IMR-90 (cell line): ENCODE measurements around the gene TMEM135. TPM values are rescaled to one million over a fixed set of nuclear protein-coding genes. Genes with fewer than 3 reads are reported as not detected.

Experiments used
- ATAC-seq: fragments of 200-7000 bp; cut with Tn5 transposase; 2 replicates; pipeline ENCODE4 v1.9.1; 2020; ENCODE audit warnings: low read depth, mild to moderate bottlenecking, moderate library complexity
- BruUV-seq: library from RNA; stranded (reverse); fragments of 400-500 nt; replicated peaks from 2 replicates; lab custom pipeline; 2021; lab: Mats Ljungman, UMichigan
- CTCF ChIA-PET: fragments of 300-600 bp; formaldehyde crosslinking; extraction: SDS; loops from one replicate; lab custom pipeline; 2021; ENCODE audit warnings: antibody characterized with exemption; lab: Yijun Ruan, JAX
- POLR2A ChIA-PET: fragments of 300-600 bp; sonication (Branson Sonifier 250); formaldehyde crosslinking; loops from one replicate; lab custom pipeline; 2022; ENCODE audit warnings: antibody characterized with exemption; ENCODE audit not compliant: unreplicated experiment; lab: Charles Lee
- DNase-seq: peaks from one replicate; pipeline ENCODE4 v3.0.0; 2013
- H2AFZ ChIP-seq: replicated peaks from 2 replicates; pipeline ENCODE3; 2013; ENCODE audit warnings: low read length, mild to moderate bottlenecking; ENCODE audit not compliant: poor library complexity
- H2AK5ac ChIP-seq: 2 replicates; pipeline ENCODE4 v1.6.1; 2013; ENCODE audit warnings: low read depth, low read length, inconsistent platforms
- H2AK9ac ChIP-seq: replicated peaks from 2 replicates; pipeline ENCODE3; 2013; ENCODE audit warnings: mild to moderate bottlenecking, low read depth, low read length, moderate library complexity; ENCODE audit not compliant: poor library complexity
- H2BK120ac ChIP-seq: 2 replicates; pipeline ENCODE4 v1.6.1; 2013; ENCODE audit warnings: low read depth, low read length, inconsistent platforms
- H2BK15ac ChIP-seq: 3 replicates; pipeline ENCODE4 v1.6.1; 2013; ENCODE audit warnings: low read depth, low read length, inconsistent platforms
- H2BK20ac ChIP-seq: 2 replicates; pipeline ENCODE4 v1.6.1; 2013; ENCODE audit warnings: low read depth, mild to moderate bottlenecking, inconsistent platforms, low read length, moderate library complexity
- H2BK5ac ChIP-seq: 2 replicates; pipeline ENCODE4 v1.6.1; 2013; ENCODE audit warnings: mild to moderate bottlenecking, low read depth, low read length, inconsistent platforms; ENCODE audit not compliant: poor library complexity, severe bottlenecking
- H3K14ac ChIP-seq: replicated peaks from 2 replicates; pipeline ENCODE4 v1.6.1; 2013; ENCODE audit warnings: low read depth, low read length, inconsistent platforms
- H3K18ac ChIP-seq: 2 replicates; pipeline ENCODE4 v1.6.1; 2013; ENCODE audit warnings: low read depth, low read length, control low read depth
- H3K23ac ChIP-seq: 2 replicates; pipeline ENCODE4 v1.6.1; 2013; ENCODE audit warnings: low read depth, low read length, inconsistent platforms
- H3K27ac ChIP-seq: 2 replicates; pipeline ENCODE4 v1.5.1; 2013; ENCODE audit warnings: mild to moderate bottlenecking, control low read depth, low read length; ENCODE audit not compliant: insufficient read depth
- H3K27me3 ChIP-seq: 2 replicates; pipeline ENCODE4 v1.6.1; 2013; ENCODE audit warnings: low read length; ENCODE audit not compliant: control insufficient read depth, insufficient read depth
- H3K36me3 ChIP-seq: 2 replicates; pipeline ENCODE4 v1.6.1; 2013; ENCODE audit warnings: low read length, mixed read lengths; ENCODE audit not compliant: control insufficient read depth, insufficient read depth
- H3K4ac ChIP-seq: 2 replicates; pipeline ENCODE4 v1.6.1; 2013; ENCODE audit warnings: low read depth, low read length, inconsistent platforms
- H3K4me1 ChIP-seq: 2 replicates; pipeline ENCODE4 v1.6.1; 2013; ENCODE audit warnings: low read length, mixed read lengths; ENCODE audit not compliant: control insufficient read depth, insufficient read depth
- H3K4me2 ChIP-seq: 2 replicates; pipeline ENCODE4 v1.6.1; 2013; ENCODE audit warnings: low read depth, mild to moderate bottlenecking, control low read depth, low read length, moderate library complexity
- H3K4me3 ChIP-seq: 2 replicates; pipeline ENCODE4 v1.5.1; 2013; ENCODE audit warnings: low read depth, mild to moderate bottlenecking, control low read depth, low read length, moderate library complexity; ENCODE audit not compliant: insufficient read depth
- H3K56ac ChIP-seq: 2 replicates; pipeline ENCODE4 v1.6.1; 2013; ENCODE audit warnings: low read length, inconsistent platforms; ENCODE audit not compliant: insufficient read depth; ENCODE audit errors: extremely low read depth
- H3K79me1 ChIP-seq, 2 experiments: 2 replicates each; pipeline ENCODE4 v1.6.1; 2013; ENCODE audit warnings: low read length in 2 of 2, inconsistent platforms in 1 of 2, low read depth in 1 of 2
- H3K9ac ChIP-seq: 2 replicates; pipeline ENCODE4 v1.6.1; 2013; ENCODE audit warnings: low read depth, low read length, control low read depth
- H3K9me1 ChIP-seq: 2 replicates; pipeline ENCODE4 v1.6.1; 2013; ENCODE audit warnings: low read length, inconsistent platforms; ENCODE audit not compliant: insufficient read depth
- H3K9me3 ChIP-seq: 2 replicates; pipeline ENCODE4 v1.6.1; 2013; ENCODE audit warnings: low read length; ENCODE audit not compliant: control insufficient read depth, insufficient read depth
- H4K20me1 ChIP-seq: 2 replicates; pipeline ENCODE4 v1.6.1; 2013; ENCODE audit warnings: low read length, inconsistent platforms; ENCODE audit not compliant: insufficient read depth
- H4K5ac ChIP-seq: 2 replicates; pipeline ENCODE4 v1.6.1; 2013; ENCODE audit warnings: mild to moderate bottlenecking, low read depth, low read length, control low read depth
- H4K8ac ChIP-seq, 2 experiments: 2 replicates each; pipeline ENCODE4 v1.6.1; 2013; ENCODE audit warnings: low read depth in 2 of 2, low read length in 2 of 2, control low read depth in 1 of 2, inconsistent platforms in 1 of 2
- H4K91ac ChIP-seq: 2 replicates; pipeline ENCODE4 v1.6.1; 2013; ENCODE audit warnings: low read depth, low read length, inconsistent platforms; ENCODE audit not compliant: insufficient read depth
- CEBPB ChIP-seq: IDR thresholded peaks from 2 replicates; pipeline ENCODE4 v1.6.1; 2012; ENCODE audit warnings: low read depth, low read length, improper control_type of control experiment
- MAFK ChIP-seq: IDR thresholded peaks from 2 replicates; pipeline ENCODE4 v1.6.1; 2012; ENCODE audit warnings: low read depth, low read length, improper control_type of control experiment
- NFE2L2 ChIP-seq: fragments of 150-350 bp; IDR thresholded peaks from 2 replicates; pipeline ENCODE4 v1.6.1; 2016; ENCODE audit warnings: low read depth, mild to moderate bottlenecking, low read length
- RFX5 ChIP-seq: IDR thresholded peaks from 2 replicates; pipeline ENCODE4 v1.8.0; 2012; ENCODE audit warnings: low read depth, mild to moderate bottlenecking, low read length, moderate library complexity
- SMC3 ChIP-seq: fragments of 150-350 bp; IDR thresholded peaks from 2 replicates; pipeline ENCODE4 v1.6.1; 2016; ENCODE audit warnings: low read depth, mild to moderate bottlenecking, antibody characterized with exemption, low read length, moderate library complexity
- WGBS, 2 experiments: methylation state at CpG; one replicate each; pipeline versions ENCODE4 v1.1.5 to v1.1.7; 2013; ENCODE audit warnings: missing lambda C conversion rate in 2 of 2; ENCODE audit not compliant: insufficient read length in 1 of 2; ENCODE audit errors: extremely low coverage in 2 of 2; 5-methylcytosine and 5-hydroxymethylcytosine counted together
- dilution Hi-C: fragments of 300-500 bp; cut with HindIII; formaldehyde crosslinking; loops from one replicate; pipeline ENCODE4 v1.14.3; 2018; ENCODE audit warnings: low sequenced_read_pairs; ENCODE audit not compliant: unreplicated experiment
- in situ Hi-C: fragments of 300-500 bp; cut with MboI; formaldehyde crosslinking; loops from 3 replicates; pipeline ENCODE4 v1.14.3; 2019; ENCODE audit warnings: low sequenced_read_pairs, inconsistent platforms, mixed read lengths
- intact Hi-C: fragments of 100-400 bp; cut with micrococcal nuclease; formaldehyde crosslinking; loops from 2 replicates; pipeline ENCODE4 v1.10.0; 2022
- polyA plus RNA-seq, 3 experiments: library from polyadenylated mRNA; depleted of rRNA; stranded (reverse); fragments of >200 nt; gene quantifications; 2 replicates each; pipeline ENCODE4 v1.2.3, GENCODE V29; 2012; ENCODE audit warnings: low replicate concordance in 1 of 3
- total RNA-seq: library from RNA; depleted of rRNA; stranded (reverse); fragments of >200 nt; gene quantifications from 2 replicates; pipeline ENCODE4 v1.2.3, GENCODE V29; 2012
- TF ChIP-seq, protein P1 (sequence below): fragments of 150-350 bp; IDR thresholded peaks from 2 replicates; pipeline ENCODE4 v1.6.1; 2016; ENCODE audit warnings: low read depth, mild to moderate bottlenecking, low read length, moderate library complexity, borderline replicate concordance

TMEM135 gene
- total and polyA plus RNA-seq, 2 of the 4 experiments (the other 2 are of a cell fraction): 3.9 to 5.9 TPM

DNA sequence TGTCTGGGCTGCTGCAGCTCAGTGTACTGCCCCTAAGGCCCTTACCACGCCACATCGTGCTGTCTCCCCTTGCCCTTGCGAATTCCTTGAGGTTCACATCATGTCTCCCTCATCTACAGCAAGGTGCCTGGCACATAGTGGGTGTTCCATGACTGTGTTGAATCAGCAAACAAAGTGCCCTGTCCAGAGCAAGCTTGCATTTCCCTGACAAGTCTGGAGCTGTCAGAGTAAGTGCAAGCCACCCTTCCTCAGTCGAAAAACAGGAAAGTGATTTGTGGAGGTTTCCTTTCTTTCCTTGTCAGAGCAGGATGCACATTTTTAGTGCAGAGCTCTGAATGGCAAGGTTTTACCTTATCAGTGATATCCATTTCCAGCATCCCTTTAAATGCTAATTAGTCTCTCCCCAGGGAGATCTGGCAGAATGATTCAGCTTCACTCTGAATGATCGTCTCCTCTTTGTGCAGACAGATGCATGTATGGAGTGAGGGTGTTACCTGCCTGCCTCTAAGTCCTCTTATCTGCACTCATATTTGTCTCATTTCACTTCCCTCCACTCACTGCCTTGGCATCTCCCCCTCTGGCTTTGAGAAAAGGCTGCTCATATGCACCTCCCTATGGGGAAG, 331.2 kb downstream of the TMEM135 start:
- no CpG with 5 or more reads among the region's 5 CpGs for WGBS, 2 experiments
- Histone ChIP-seq H2AK5ac (no peak overlapping the region), H2AFZ (no peak overlapping the region), H4K5ac (no peak overlapping the region), H3K4me3 (no peak overlapping the region), H3K9ac (no peak overlapping the region), H3K9me1 (no peaks in the 10 kb centered on the region), H3K27ac (no peak overlapping the region), H3K14ac (no peak overlapping the region), H2BK15ac (no peak overlapping the region), H3K9me3 (no peaks in the 10 kb centered on the region), H3K4ac (no peak overlapping the region), H3K36me3 (no peaks in the 10 kb centered on the region), H2BK5ac (no peak overlapping the region), H4K8ac (no peak overlapping the region), H3K27me3 (peaks cover 4% of the 10 kb centered on the region; the same call in 1 of the 2 replicates), H2BK20ac (no peak overlapping the region), H2AK9ac (no peak overlapping the region), H4K91ac (no peak overlapping the region), H3K79me1 (no peaks in the 10 kb centered on the region), H3K4me1 (no peaks in the 10 kb centered on the region), H3K4me2 (no peak overlapping the region), H3K56ac (no peak overlapping the region), H2BK120ac (no peak overlapping the region), H4K20me1 (no peaks in the 10 kb centered on the region), H3K23ac (no peak overlapping the region), H3K18ac (no peak overlapping the region)
- POLR2A ChIA-PET: interaction anchor here (0.6 kb wide), 1 partner anchor 42 kb away, joined by 3 read pairs; no protein-coding TSS in a partner anchor
- DNase-seq (no peak), ATAC-seq (no peak)
- CTCF ChIA-PET: no interaction called here
- BruUV-seq: no TSS peak
- dilution Hi-C loops: no loop called here
- intact Hi-C loops: no loop called here
- TF ChIP-seq SMC3 (no peak), NFE2L2 (no peak), CEBPB (no peak), RFX5 (no peak), MAFK (no peak)
- TF ChIP-seq, protein P1, sequence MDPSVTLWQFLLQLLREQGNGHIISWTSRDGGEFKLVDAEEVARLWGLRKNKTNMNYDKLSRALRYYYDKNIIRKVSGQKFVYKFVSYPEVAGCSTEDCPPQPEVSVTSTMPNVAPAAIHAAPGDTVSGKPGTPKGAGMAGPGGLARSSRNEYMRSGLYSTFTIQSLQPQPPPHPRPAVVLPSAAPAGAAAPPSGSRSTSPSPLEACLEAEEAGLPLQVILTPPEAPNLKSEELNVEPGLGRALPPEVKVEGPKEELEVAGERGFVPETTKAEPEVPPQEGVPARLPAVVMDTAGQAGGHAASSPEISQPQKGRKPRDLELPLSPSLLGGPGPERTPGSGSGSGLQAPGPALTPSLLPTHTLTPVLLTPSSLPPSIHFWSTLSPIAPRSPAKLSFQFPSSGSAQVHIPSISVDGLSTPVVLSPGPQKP: no peak
- in situ Hi-C loops: loop anchor here (25.0 kb wide), 4 partner anchors 343 to 1493 kb away; no protein-coding TSS in a partner anchor
